ENCODE data around the gene TENT4B. TPM values are rescaled to one million over a fixed set of nuclear protein-coding genes. Genes with fewer than 3 reads are reported as not detected.

TENT4B gene
- total and polyA plus RNA-seq, 2 experiments from 2014 or later: 7.7 to 14.8 TPM

DNA sequence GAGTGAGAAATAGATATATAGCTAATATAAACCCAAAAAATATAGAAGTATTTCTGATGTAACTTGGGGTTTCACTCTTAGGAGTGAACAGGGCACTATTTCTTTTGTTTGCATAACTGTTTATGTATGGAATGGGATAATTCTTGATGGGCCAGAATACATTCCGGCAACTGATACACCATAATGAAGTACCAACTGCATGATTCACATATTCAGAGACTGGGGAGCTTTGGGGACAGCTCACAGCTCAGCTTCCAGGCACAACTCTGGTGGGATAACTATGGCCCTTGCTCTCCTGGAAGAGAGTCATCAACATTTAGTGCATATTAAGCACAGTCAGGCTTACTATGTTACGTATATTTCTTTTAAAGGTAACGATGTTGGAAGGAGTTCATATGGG is 71.2 kb downstream of the TENT4B start:
- Histone ChIP-seq H3K79me2 (no peaks in the 10 kb centered on the region), H3K36me3 (replicated peaks; ENCODE audit: insufficient read depth, low read depth) (no peaks in the 10 kb centered on the region), H3K9me2 (replicated peaks; ENCODE audit: insufficient read depth) (no peaks in the 10 kb centered on the region), H2AFZ (no peak overlapping the region), H3K27me3 (no peaks in the 10 kb centered on the region), H3K4me3 (no peak overlapping the region), H3K27ac (no peak overlapping the region), H3K4me2 (no peak overlapping the region), H3K4me1 (ENCODE audit: insufficient read depth) (no peaks in the 10 kb centered on the region), H4K20me1 (ENCODE audit: insufficient read depth, poor library complexity, severe bottlenecking) (no peaks in the 10 kb centered on the region), H3K9me3 (ENCODE audit: low read depth) (no peaks in the 10 kb centered on the region)
- 98% methylated on average over 3 of the region's 3 CpGs for WGBS (ENCODE audit: low lambda C conversion rate, missing lambda C conversion rate)
- TF ChIP-seq EZH2phosphoT487 (IDR thresholded peaks at IDR 0.05; ENCODE audit: low read depth, severe bottlenecking, unreplicated experiment) (no peak), EZH2 (IDR thresholded peaks at IDR 0.05; ENCODE audit: borderline replicate concordance) (no peak)
- TF ChIP-seq, protein P1, sequence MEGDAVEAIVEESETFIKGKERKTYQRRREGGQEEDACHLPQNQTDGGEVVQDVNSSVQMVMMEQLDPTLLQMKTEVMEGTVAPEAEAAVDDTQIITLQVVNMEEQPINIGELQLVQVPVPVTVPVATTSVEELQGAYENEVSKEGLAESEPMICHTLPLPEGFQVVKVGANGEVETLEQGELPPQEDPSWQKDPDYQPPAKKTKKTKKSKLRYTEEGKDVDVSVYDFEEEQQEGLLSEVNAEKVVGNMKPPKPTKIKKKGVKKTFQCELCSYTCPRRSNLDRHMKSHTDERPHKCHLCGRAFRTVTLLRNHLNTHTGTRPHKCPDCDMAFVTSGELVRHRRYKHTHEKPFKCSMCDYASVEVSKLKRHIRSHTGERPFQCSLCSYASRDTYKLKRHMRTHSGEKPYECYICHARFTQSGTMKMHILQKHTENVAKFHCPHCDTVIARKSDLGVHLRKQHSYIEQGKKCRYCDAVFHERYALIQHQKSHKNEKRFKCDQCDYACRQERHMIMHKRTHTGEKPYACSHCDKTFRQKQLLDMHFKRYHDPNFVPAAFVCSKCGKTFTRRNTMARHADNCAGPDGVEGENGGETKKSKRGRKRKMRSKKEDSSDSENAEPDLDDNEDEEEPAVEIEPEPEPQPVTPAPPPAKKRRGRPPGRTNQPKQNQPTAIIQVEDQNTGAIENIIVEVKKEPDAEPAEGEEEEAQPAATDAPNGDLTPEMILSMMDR (IDR thresholded peaks at IDR 0.05; ENCODE audit: poor library complexity): no peak
- no peak for DNase-seq (ENCODE audit: low spot score)

DNA sequence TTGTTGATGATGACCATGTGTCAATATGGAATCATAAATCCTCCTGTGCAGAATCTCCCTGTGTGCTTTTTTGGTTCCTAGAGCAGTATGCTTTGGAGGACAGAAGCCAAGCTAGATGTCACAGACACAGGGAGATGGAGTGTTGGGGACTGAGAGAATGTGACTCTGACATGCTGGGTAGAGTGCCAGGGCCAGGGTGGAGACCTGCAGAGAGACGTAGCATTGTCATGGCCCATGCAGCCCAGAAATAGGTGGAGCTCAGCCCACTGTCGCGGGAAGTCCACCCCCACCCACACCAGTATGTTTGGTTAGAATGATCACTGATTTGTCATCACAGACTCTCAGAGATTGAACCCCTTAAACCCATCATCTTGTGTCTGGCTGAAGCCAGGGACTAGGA is 74.0 kb downstream of the TENT4B start:
- Histone ChIP-seq H2AFZ (no peak overlapping the region), H3K27me3 (no peaks in the 10 kb centered on the region), H3K79me2 (no peaks in the 10 kb centered on the region), H3K4me2 (no peak overlapping the region), H3K36me3 (replicated peaks; ENCODE audit: insufficient read depth, low read depth) (no peaks in the 10 kb centered on the region), H3K9me3 (ENCODE audit: low read depth) (no peaks in the 10 kb centered on the region), H3K9me2 (replicated peaks; ENCODE audit: insufficient read depth) (no peaks in the 10 kb centered on the region), H3K4me3 (no peak overlapping the region), H3K4me1 (ENCODE audit: insufficient read depth) (no peaks in the 10 kb centered on the region), H4K20me1 (ENCODE audit: insufficient read depth, poor library complexity, severe bottlenecking) (no peaks in the 10 kb centered on the region), H3K27ac (no peak overlapping the region)
- WGBS (ENCODE audit: low lambda C conversion rate, missing lambda C conversion rate): 94% methylated on average over 3 of the region's 3 CpGs
- no peak for DNase-seq (ENCODE audit: low spot score)
- TF ChIP-seq EZH2 (IDR thresholded peaks at IDR 0.05; ENCODE audit: borderline replicate concordance) (no peak), EZH2phosphoT487 (IDR thresholded peaks at IDR 0.05; ENCODE audit: low read depth, severe bottlenecking, unreplicated experiment) (no peak)
- TF ChIP-seq, protein P1 (IDR thresholded peaks at IDR 0.05; ENCODE audit: poor library complexity): no peak

DNA sequence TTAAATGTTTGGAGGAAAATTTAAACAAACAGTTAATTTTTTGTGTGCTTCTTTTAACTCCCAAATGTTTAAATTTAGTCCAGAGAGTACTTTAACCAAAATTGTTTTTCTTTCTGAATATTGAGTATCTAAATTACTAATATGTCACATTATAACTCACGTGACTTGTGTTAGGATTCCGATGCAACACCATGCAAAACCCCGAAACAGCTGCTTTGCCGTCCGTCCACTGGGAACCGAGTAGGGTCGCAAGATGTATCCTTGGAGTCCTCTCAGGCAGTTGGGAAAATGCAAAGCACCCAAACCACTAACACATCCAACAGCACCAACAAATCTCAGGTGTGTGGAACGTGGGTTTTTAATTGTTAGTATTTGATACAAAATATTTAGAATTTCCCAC is 74.6 kb downstream of the TENT4B start:
- Histone ChIP-seq H2AFZ (no peak overlapping the region), H4K20me1 (ENCODE audit: insufficient read depth, poor library complexity, severe bottlenecking) (no peaks in the 10 kb centered on the region), H3K4me3 (no peak overlapping the region), H3K27ac (no peak overlapping the region), H3K4me1 (ENCODE audit: insufficient read depth) (no peaks in the 10 kb centered on the region), H3K79me2 (no peaks in the 10 kb centered on the region), H3K9me3 (ENCODE audit: low read depth) (no peaks in the 10 kb centered on the region), H3K27me3 (no peaks in the 10 kb centered on the region), H3K36me3 (replicated peaks; ENCODE audit: insufficient read depth, low read depth) (no peaks in the 10 kb centered on the region), H3K9me2 (replicated peaks; ENCODE audit: insufficient read depth) (no peaks in the 10 kb centered on the region), H3K4me2 (no peak overlapping the region)
- TF ChIP-seq EZH2phosphoT487 (IDR thresholded peaks at IDR 0.05; ENCODE audit: low read depth, severe bottlenecking, unreplicated experiment) (no peak), EZH2 (IDR thresholded peaks at IDR 0.05; ENCODE audit: borderline replicate concordance) (no peak)
- TF ChIP-seq, protein P1 (IDR thresholded peaks at IDR 0.05; ENCODE audit: poor library complexity): no peak
- 85% methylated on average over 8 of the region's 8 CpGs for WGBS (ENCODE audit: low lambda C conversion rate, missing lambda C conversion rate)
- DNase-seq (ENCODE audit: low spot score): no peak

DNA sequence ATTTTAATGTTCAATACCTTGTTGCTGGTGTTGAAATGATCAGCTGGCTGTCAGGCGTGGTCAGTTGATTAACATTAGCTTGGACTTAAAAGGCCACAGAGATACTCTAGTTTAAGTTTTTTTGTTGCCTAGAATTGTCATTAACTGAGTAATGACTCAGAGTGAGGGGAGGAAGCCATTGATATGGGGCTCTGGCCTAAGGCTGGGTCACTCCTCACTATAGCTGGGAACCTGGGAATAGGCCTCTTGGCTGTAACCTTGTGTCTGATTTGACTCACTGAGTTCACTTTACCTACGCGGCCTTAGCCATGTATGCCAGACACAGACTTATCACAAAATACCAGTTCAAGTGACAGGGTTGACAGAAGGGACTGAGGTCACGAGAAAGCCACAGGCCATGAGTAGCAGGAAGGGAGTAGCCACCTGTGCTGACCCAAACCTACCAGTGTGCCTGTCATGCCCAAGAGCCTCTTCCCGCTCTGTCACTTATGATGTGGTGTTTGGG is 75.3 kb downstream of the TENT4B start:
- no peaks in the 10 kb centered on the region for H3K36me3 ChIP-seq (replicated peaks; ENCODE audit: insufficient read depth, low read depth)
- WGBS (ENCODE audit: low lambda C conversion rate, missing lambda C conversion rate): over 99% methylated on average over 5 of the region's 5 CpGs

More for the DNA sequence above, 75.3 kb downstream of the TENT4B start:
- TF ChIP-seq EZH2phosphoT487 (IDR thresholded peaks at IDR 0.05; ENCODE audit: low read depth, severe bottlenecking, unreplicated experiment) (no peak), EZH2 (IDR thresholded peaks at IDR 0.05; ENCODE audit: borderline replicate concordance) (no peak)
- TF ChIP-seq, protein P1 (IDR thresholded peaks at IDR 0.05; ENCODE audit: poor library complexity): no peak
- Histone ChIP-seq H3K9me2 (replicated peaks; ENCODE audit: insufficient read depth) (no peaks in the 10 kb centered on the region), H3K27ac (no peak overlapping the region), H3K4me3 (no peak overlapping the region), H3K9me3 (ENCODE audit: low read depth) (no peaks in the 10 kb centered on the region), H3K4me1 (ENCODE audit: insufficient read depth) (no peaks in the 10 kb centered on the region), H3K4me2 (no peak overlapping the region), H2AFZ (no peak overlapping the region), H3K79me2 (no peaks in the 10 kb centered on the region), H4K20me1 (ENCODE audit: insufficient read depth, poor library complexity, severe bottlenecking) (no peaks in the 10 kb centered on the region), H3K27me3 (no peaks in the 10 kb centered on the region)
- no peak for DNase-seq (ENCODE audit: low spot score)

Data from hepatocyte (in vitro differentiated cells).